IgD-negative memory B cell (primary cell): Measurements from ENCODE around the gene ERFL. TPM values are rescaled to one million over a fixed set of nuclear protein-coding genes. Genes with fewer than 3 reads are reported as not detected.

Experiments
- H3K27ac Mint-ChIP-seq, 3 donors: one replicate each; pipeline ENCODE4 v1.8.0; 2020 to 2022; ENCODE audit warnings: mild to moderate bottlenecking in 3 of 3, mixed read lengths in 3 of 3, moderate library complexity in 1 of 3
- H3K27me3 Mint-ChIP-seq: one replicate; pipeline ENCODE4 v1.8.0; 2021; ENCODE audit warnings: mixed read lengths
- H3K36me3 Mint-ChIP-seq: one replicate; pipeline ENCODE4 v1.8.0; 2020; ENCODE audit warnings: mild to moderate bottlenecking, mixed read lengths
- H3K4me1 Mint-ChIP-seq, 3 donors: one replicate each; pipeline ENCODE4 v1.8.0; 2020 to 2022; ENCODE audit warnings: mixed read lengths in 3 of 3, mild to moderate bottlenecking in 1 of 3
- H3K4me3 Mint-ChIP-seq, 4 donors: one replicate each; pipeline ENCODE4 v1.8.0; 2020 to 2022; ENCODE audit warnings: mild to moderate bottlenecking in 4 of 4, mixed read lengths in 4 of 4, moderate library complexity in 3 of 4
- H3K9me3 Mint-ChIP-seq, 3 donors: one replicate each; pipeline ENCODE4 v1.8.0; 2020 to 2021; ENCODE audit warnings: mixed read lengths in 3 of 3, mild to moderate bottlenecking in 1 of 3
- polyA plus RNA-seq: library from polyadenylated mRNA; unstranded; fragments of 300-500 nt; fragmentation: Illumina TruSeq; gene quantifications from one replicate; pipeline ENCODE4 v1.2.3, GENCODE V29; 2021

Gene ERFL
- polyA plus RNA-seq, 1 donor from 2014 or later, result not detected

GRCh38 chr19:41868120-41868988, 59.9 kb downstream of the ERFL start:
- Mint-ChIP-seq H3K9me3 (no peaks in the 10 kb centered on the region), H3K27ac (peak overlapping the region in 2 of 3 donors; percentile 78 to 86), H3K4me3 (peak overlapping the region in 3 of 4 donors; percentile 55 to 65 (median 56)), H3K4me1 (peaks cover 29 to 45% (median 41%) of the 10 kb centered on the region in 3 donors), H3K27me3 (no peaks in the 10 kb centered on the region), H3K36me3 (peaks cover 2% of the 10 kb centered on the region)

- peak overlapping the region in 2 of 3 donors; percentile 58 to 76 for H3K27ac Mint-ChIP-seq
- peak overlapping the region in 1 of 4 donors; percentile 73 for H3K4me3 Mint-ChIP-seq
- peaks cover 20 to 48% (median 42%) of the 10 kb centered on the region in 3 donors for H3K4me1 Mint-ChIP-seq
- peaks cover 2% of the 10 kb centered on the region for H3K36me3 Mint-ChIP-seq
- no peaks in the 10 kb centered on the region for H3K9me3 Mint-ChIP-seq
- H3K27me3 Mint-ChIP-seq, result no peaks in the 10 kb centered on the region
These were observed 62.0 kb downstream of the ERFL start for GRCh38 chr19:41866284-41866683.

GRCh38 chr19:41864374-41864773, 63.9 kb downstream of the ERFL start:
- no peaks in the 10 kb centered on the region for H3K27me3 Mint-ChIP-seq
- peak overlapping the region in 3 of 4 donors; percentile 45 to 67 (median 49) for H3K4me3 Mint-ChIP-seq
- no peaks in the 10 kb centered on the region for H3K9me3 Mint-ChIP-seq
- H3K36me3 Mint-ChIP-seq, result peaks cover 2% of the 10 kb centered on the region
- H3K27ac Mint-ChIP-seq, result peak overlapping the region in 2 of 3 donors; percentile 14 to 76
- H3K4me1 Mint-ChIP-seq, result peaks cover 12 to 46% (median 41%) of the 10 kb centered on the region in 3 donors

- H3K9me3 Mint-ChIP-seq, result no peaks in the 10 kb centered on the region
- peaks cover 2% of the 10 kb centered on the region for H3K36me3 Mint-ChIP-seq
- peaks cover 12 to 47% (median 41%) of the 10 kb centered on the region in 3 donors for H3K4me1 Mint-ChIP-seq
- H3K27ac Mint-ChIP-seq, result peak overlapping the region in 2 of 3 donors; percentile 56 to 83
- no peaks in the 10 kb centered on the region for H3K27me3 Mint-ChIP-seq
- H3K4me3 Mint-ChIP-seq, result peak overlapping the region in 3 of 4 donors; percentile 74 to 89 (median 84)
These were observed 64.9 kb downstream of the ERFL start for GRCh38 chr19:41863209-41863931.

GRCh38 chr19:41862445-41862986, 65.7 kb downstream of the ERFL start:
- Mint-ChIP-seq H3K4me1 (peaks cover 5 to 41% (median 34%) of the 10 kb centered on the region in 3 donors), H3K36me3 (peaks cover 2% of the 10 kb centered on the region), H3K27ac (peak overlapping the region in 1 of 3 donors; percentile 23), H3K9me3 (no peaks in the 10 kb centered on the region), H3K4me3 (peak overlapping the region; percentile 34 to 92 (median 86)), H3K27me3 (no peaks in the 10 kb centered on the region)

- Mint-ChIP-seq H3K27ac (peak overlapping the region; percentile 50 to 90 (median 70)), H3K27me3 (no peaks in the 10 kb centered on the region), H3K4me3 (peak overlapping the region; percentile 89 to 95 (median 93)), H3K36me3 (peaks cover 2% of the 10 kb centered on the region), H3K9me3 (no peaks in the 10 kb centered on the region), H3K4me1 (peaks cover 5 to 41% (median 34%) of the 10 kb centered on the region in 3 donors)
These were observed 66.4 kb downstream of the ERFL start for GRCh38 chr19:41861846-41862245.

GRCh38 chr19:41861116-41861768, 67.0 kb downstream of the ERFL start:
- peak overlapping the region; percentile 70 to 93 (median 90) for H3K27ac Mint-ChIP-seq
- H3K9me3 Mint-ChIP-seq, result no peaks in the 10 kb centered on the region
- H3K4me1 Mint-ChIP-seq, result peaks cover 5 to 38% (median 32%) of the 10 kb centered on the region in 3 donors
- no peaks in the 10 kb centered on the region for H3K27me3 Mint-ChIP-seq
- peaks cover 2% of the 10 kb centered on the region for H3K36me3 Mint-ChIP-seq
- peak overlapping the region; percentile 89 to 95 (median 93) for H3K4me3 Mint-ChIP-seq

GRCh38 chr19:41860419-41861115, 67.7 kb downstream of the ERFL start:
- H3K36me3 Mint-ChIP-seq, result peaks cover 2% of the 10 kb centered on the region
- no peaks in the 10 kb centered on the region for H3K27me3 Mint-ChIP-seq
- peak overlapping the region; percentile 89 to 95 (median 93) for H3K4me3 Mint-ChIP-seq
- no peaks in the 10 kb centered on the region for H3K9me3 Mint-ChIP-seq
- H3K27ac Mint-ChIP-seq, result peak overlapping the region; percentile 73 to 93 (median 90)
- H3K4me1 Mint-ChIP-seq, result peaks cover 5 to 36% (median 30%) of the 10 kb centered on the region in 3 donors

- Mint-ChIP-seq H3K36me3 (peaks cover 2% of the 10 kb centered on the region), H3K27me3 (no peaks in the 10 kb centered on the region), H3K27ac (peak within 1 kb of the TSS; percentile 90 to 98 (median 93)), H3K4me3 (peak within 1 kb of the TSS; percentile 89 to 99 (median 96)), H3K4me1 (peaks cover 5 to 36% (median 30%) of the 10 kb centered on the region in 3 donors), H3K9me3 (no peaks in the 10 kb centered on the region)
These were observed 68.4 kb downstream of the ERFL start, which contains the start of gene RPS19 for GRCh38 chr19:41859618-41860418. Gene RPS19 (plus strand): TSS chr19:41860255. CDS start chr19:41860775, 520 bp downstream.

- no peaks in the 10 kb centered on the region for H3K9me3 Mint-ChIP-seq
- peak overlapping the region; percentile 90 to 98 (median 93) for H3K27ac Mint-ChIP-seq
- no peaks in the 10 kb centered on the region for H3K27me3 Mint-ChIP-seq
- peaks cover 5 to 35% (median 29%) of the 10 kb centered on the region in 3 donors for H3K4me1 Mint-ChIP-seq
- peaks cover 2% of the 10 kb centered on the region for H3K36me3 Mint-ChIP-seq
- peak overlapping the region; percentile 89 to 99 (median 96) for H3K4me3 Mint-ChIP-seq
These were observed 69.0 kb downstream of the ERFL start for GRCh38 chr19:41859213-41859617.
